GM12891 (cell line): ENCODE measurements around the gene DISP3.

ENCODE experiments used
- POLR2AphosphoS5 ChIP-seq: IDR thresholded peaks from 2 replicates; pipeline ENCODE4 v1.6.1; 2011; ENCODE audit warnings: low read depth, low read length, control low read depth
- TAF1 ChIP-seq: IDR thresholded peaks from 2 replicates; pipeline ENCODE4 v1.6.1; 2011; ENCODE audit warnings: low read depth, low read length, control low read depth

DNA sequence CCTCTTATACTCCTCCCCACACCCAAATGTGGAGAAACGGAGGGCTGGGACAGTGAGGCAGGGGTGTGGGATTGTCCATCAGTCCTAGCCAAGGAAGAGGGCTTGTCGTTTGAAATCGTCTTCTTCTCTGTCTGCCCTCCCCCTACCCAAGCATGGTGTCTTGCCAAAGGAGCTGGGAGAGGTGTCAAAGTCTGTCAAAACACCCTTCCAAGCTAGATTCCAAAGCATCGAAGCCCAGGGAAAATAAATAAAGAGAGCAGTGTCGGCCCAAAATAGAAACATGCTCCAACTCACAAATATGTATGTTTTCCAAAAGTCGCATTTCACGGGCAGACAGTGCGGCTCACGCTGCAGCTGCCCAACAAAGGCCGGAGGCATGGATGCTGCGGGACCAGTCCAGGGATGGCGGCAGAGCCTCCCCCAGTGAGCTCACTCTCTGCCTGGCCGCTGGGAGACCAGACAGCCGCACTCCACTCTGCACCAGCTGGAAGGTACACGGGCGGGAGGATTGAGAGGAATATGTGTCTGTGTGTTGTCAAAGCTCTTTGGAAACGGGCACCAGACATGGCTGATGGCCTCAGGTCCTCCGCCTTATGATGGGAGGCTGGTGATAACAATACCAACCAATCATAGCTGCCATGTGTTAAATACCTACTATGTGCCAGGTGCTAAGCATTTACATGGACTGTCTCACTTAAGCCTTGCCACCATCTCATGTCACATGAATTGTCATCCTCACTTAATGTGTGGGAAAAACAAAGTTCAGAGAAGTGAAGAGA, 3.9 kb downstream of the DISP3 start:
- TF ChIP-seq POLR2AphosphoS5 = no peak
- TF ChIP-seq TAF1 = no peak
